Measurements from ENCODE around the gene RAB36. TPM values are rescaled to one million over a fixed set of nuclear protein-coding genes. Genes with fewer than 3 reads are reported as not detected.

Gene RAB36
- total and polyA plus RNA-seq, 2 experiments from 2014 or later: 2.7 to 5.3 TPM

DNA sequence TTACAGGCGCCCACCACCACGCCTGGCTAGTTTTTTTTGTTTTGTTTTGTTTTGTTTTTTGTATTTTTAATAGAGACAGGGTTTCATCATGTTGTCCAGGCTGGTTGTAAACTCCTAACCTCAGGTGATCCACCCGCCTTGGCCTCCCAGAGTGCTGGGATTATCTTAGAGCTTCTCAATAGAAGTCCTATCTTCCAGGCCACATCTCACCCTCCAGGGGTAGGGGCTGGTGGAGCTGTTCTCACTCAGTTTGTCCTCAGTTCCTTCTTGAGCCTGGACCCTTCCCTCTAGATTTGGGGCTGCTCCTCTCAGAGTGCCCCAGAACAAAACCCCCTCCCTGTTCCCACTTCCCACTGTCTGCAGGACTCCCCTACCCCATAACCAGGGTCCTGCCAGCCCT, 66.3 kb downstream of the RAB36 start:
- peaks cover 78% of the 10 kb centered on the region for H4K20me1 ChIP-seq (ENCODE audit: insufficient read depth, poor library complexity, severe bottlenecking)
- DNase-seq (ENCODE audit: low spot score): no peak
- H2AFZ ChIP-seq: no peak overlapping the region
- no peaks in the 10 kb centered on the region for H3K9me2 ChIP-seq (replicated peaks; ENCODE audit: insufficient read depth)
- no peaks in the 10 kb centered on the region for H3K9me3 ChIP-seq (ENCODE audit: low read depth)
- no peak overlapping the region for H3K4me3 ChIP-seq
- no peak for TF ChIP-seq EZH2phosphoT487 (IDR thresholded peaks at IDR 0.05; ENCODE audit: low read depth, severe bottlenecking, unreplicated experiment)
- no peak for TF ChIP-seq EZH2 (IDR thresholded peaks at IDR 0.05; ENCODE audit: borderline replicate concordance)
- TF ChIP-seq, protein P1, sequence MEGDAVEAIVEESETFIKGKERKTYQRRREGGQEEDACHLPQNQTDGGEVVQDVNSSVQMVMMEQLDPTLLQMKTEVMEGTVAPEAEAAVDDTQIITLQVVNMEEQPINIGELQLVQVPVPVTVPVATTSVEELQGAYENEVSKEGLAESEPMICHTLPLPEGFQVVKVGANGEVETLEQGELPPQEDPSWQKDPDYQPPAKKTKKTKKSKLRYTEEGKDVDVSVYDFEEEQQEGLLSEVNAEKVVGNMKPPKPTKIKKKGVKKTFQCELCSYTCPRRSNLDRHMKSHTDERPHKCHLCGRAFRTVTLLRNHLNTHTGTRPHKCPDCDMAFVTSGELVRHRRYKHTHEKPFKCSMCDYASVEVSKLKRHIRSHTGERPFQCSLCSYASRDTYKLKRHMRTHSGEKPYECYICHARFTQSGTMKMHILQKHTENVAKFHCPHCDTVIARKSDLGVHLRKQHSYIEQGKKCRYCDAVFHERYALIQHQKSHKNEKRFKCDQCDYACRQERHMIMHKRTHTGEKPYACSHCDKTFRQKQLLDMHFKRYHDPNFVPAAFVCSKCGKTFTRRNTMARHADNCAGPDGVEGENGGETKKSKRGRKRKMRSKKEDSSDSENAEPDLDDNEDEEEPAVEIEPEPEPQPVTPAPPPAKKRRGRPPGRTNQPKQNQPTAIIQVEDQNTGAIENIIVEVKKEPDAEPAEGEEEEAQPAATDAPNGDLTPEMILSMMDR (IDR thresholded peaks at IDR 0.05; ENCODE audit: poor library complexity): no peak
- peaks cover 12% of the 10 kb centered on the region for H3K4me1 ChIP-seq (ENCODE audit: insufficient read depth)
- no peak overlapping the region for H3K27ac ChIP-seq
- no peaks in the 10 kb centered on the region for H3K36me3 ChIP-seq (replicated peaks; ENCODE audit: insufficient read depth, low read depth)
- 98% methylated on average over 3 of the region's 3 CpGs for WGBS (ENCODE audit: low lambda C conversion rate, missing lambda C conversion rate)
- H3K79me2 ChIP-seq: peaks cover 98% of the 10 kb centered on the region
- H3K27me3 ChIP-seq: no peaks in the 10 kb centered on the region
- H3K4me2 ChIP-seq: no peak overlapping the region

DNA sequence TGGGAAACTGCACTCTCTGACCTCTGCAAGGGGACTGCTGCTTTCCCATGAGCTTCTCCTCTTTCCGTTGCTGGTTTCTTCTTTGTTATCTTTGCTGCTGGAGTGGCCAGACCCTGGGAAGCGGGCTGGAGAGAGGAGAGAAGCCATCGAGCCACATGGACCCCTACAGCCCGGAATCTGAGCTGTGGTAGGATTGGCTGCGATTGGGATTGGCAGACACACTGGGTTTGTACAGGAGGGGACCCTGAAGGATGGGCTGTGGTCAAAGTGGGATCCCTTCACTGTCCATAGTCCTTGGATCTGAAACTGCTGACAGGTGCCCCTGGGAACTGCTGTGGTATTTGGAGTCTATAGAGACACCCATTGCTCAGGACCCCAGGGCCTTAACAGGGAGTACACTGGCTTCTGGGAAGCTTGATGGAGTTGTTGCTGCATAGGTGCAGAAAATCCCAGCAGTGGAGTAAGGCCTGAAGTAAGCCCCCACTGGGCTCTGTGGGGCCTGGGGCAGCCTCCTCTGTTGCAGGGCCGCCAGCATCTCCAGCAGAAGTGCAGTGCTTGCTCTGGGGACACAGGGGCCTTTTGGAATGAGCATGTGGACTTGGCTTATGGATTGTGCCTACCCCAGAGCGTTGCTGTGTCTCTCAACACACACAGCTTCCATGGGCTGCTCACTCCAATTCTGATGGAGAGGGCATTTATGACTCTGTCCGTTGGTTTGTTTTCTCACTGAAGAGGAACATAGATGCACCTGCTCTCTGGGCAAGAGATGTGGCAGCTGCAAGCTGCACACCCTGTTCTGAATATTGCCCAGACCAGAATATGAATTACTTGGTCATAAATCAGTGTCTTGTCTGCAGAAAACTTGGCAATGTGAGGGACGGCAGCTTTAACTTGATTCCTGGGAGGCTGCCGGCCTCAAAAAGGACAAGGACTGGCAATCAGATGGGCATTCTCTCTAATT, 67.1 kb downstream of the RAB36 start:
- no peak overlapping the region for H3K4me3 ChIP-seq
- H3K36me3 ChIP-seq (replicated peaks; ENCODE audit: insufficient read depth, low read depth): no peaks in the 10 kb centered on the region
- peaks cover 13% of the 10 kb centered on the region for H3K4me1 ChIP-seq (ENCODE audit: insufficient read depth)
- no peaks in the 10 kb centered on the region for H3K27me3 ChIP-seq
- H3K79me2 ChIP-seq: peaks cover 99% of the 10 kb centered on the region
- no peaks in the 10 kb centered on the region for H3K9me3 ChIP-seq (ENCODE audit: low read depth)
- no peak for DNase-seq (ENCODE audit: low spot score)
- no peaks in the 10 kb centered on the region for H3K9me2 ChIP-seq (replicated peaks; ENCODE audit: insufficient read depth)
- no peak overlapping the region for H3K27ac ChIP-seq
- H3K4me2 ChIP-seq: no peak overlapping the region
- H2AFZ ChIP-seq: no peak overlapping the region
- WGBS (ENCODE audit: low lambda C conversion rate, missing lambda C conversion rate): 92% methylated on average over 10 of the region's 10 CpGs
- TF ChIP-seq EZH2phosphoT487 (IDR thresholded peaks at IDR 0.05; ENCODE audit: low read depth, severe bottlenecking, unreplicated experiment) (no peak), EZH2 (IDR thresholded peaks at IDR 0.05; ENCODE audit: borderline replicate concordance) (no peak)
- TF ChIP-seq, protein P1 (IDR thresholded peaks at IDR 0.05; ENCODE audit: poor library complexity): no peak
- H4K20me1 ChIP-seq (ENCODE audit: insufficient read depth, poor library complexity, severe bottlenecking): peaks cover 81% of the 10 kb centered on the region

DNA sequence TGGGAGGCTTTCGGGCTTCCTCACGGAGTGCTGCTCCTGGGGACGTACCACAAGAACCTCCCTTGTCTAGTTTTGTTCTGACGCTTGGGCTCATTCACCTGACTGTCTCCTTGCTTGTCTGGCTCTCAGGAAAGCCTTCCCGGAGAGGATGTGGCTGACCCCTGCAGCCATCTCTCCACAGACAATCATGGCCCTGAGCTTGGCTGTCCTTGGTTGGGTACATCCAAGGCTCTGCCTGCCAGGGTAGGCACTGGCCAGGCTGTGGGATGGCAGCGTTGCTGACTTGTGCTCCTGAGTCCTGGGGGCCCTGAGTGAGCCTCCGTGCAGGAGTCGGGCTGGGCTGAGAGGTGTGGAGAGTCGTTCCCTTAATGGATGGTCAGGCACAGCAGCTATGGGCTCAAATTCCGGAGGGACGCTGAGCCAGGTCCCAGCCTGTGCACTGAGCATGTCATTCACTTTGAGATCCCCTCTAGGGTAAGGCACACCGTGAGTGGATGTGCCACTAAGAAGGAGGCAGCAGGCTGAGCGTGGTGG, 67.8 kb downstream of the RAB36 start:
- H4K20me1 ChIP-seq (ENCODE audit: insufficient read depth, poor library complexity, severe bottlenecking): peaks cover 81% of the 10 kb centered on the region
- WGBS (ENCODE audit: low lambda C conversion rate, missing lambda C conversion rate): 96% methylated on average over 13 of the region's 13 CpGs
- H3K27me3 ChIP-seq: no peaks in the 10 kb centered on the region

More for the DNA sequence above, 67.8 kb downstream of the RAB36 start:
- H3K4me2 ChIP-seq: no peak overlapping the region
- H2AFZ ChIP-seq: no peak overlapping the region
- no peak for DNase-seq (ENCODE audit: low spot score)
- no peaks in the 10 kb centered on the region for H3K9me3 ChIP-seq (ENCODE audit: low read depth)
- peaks cover 21% of the 10 kb centered on the region for H3K4me1 ChIP-seq (ENCODE audit: insufficient read depth)
- H3K36me3 ChIP-seq (replicated peaks; ENCODE audit: insufficient read depth, low read depth): no peaks in the 10 kb centered on the region
- no peak overlapping the region for H3K4me3 ChIP-seq
- peaks cover 99% of the 10 kb centered on the region for H3K79me2 ChIP-seq
- no peaks in the 10 kb centered on the region for H3K9me2 ChIP-seq (replicated peaks; ENCODE audit: insufficient read depth)
- H3K27ac ChIP-seq: no peak overlapping the region
- TF ChIP-seq, protein P1 (IDR thresholded peaks at IDR 0.05; ENCODE audit: poor library complexity): no peak
- no peak for TF ChIP-seq EZH2phosphoT487 (IDR thresholded peaks at IDR 0.05; ENCODE audit: low read depth, severe bottlenecking, unreplicated experiment)
- no peak for TF ChIP-seq EZH2 (IDR thresholded peaks at IDR 0.05; ENCODE audit: borderline replicate concordance)
